Ramos (cell line): ENCODE measurements around the gene MRPL50.

ENCODE experiments used
- in situ Hi-C: fragments of 300-500 bp; cut with MboI; formaldehyde crosslinking; loops from one replicate; pipeline ENCODE4 v1.14.3; 2022; ENCODE audit warnings: low sequenced_read_pairs; ENCODE audit not compliant: unreplicated experiment

MRPL50 gene

GRCh38 chr9:101398068-101398929 lies at the start of gene MRPL50, which contains the start of gene ZNF189:
TSS of gene MRPL50 (minus strand) at chr9:101398618. CDS start at chr9:101398592, 26 bp downstream.
TSS of gene ZNF189 (plus strand) at chr9:101398851. CDS start at chr9:101399157, 306 bp downstream.
- in situ Hi-C loops = loop anchor here (10.0 kb wide), 1 partner anchor 137 kb away; the partner anchor contains the start of gene RNF20

- in situ Hi-C loops = no loop called here
Measured at GRCh38 chr9:101446732-101447131, 48.3 kb upstream of the MRPL50 start.

GRCh38 chr9:101445353-101446029 lies 47.1 kb upstream of the MRPL50 start:
- in situ Hi-C loops = no loop called here

- in situ Hi-C loops = no loop called here
Measured at GRCh38 chr9:101443364-101443771, 45.0 kb upstream of the MRPL50 start.

- in situ Hi-C loops = no loop called here
Measured at GRCh38 chr9:101442736-101443135, 44.3 kb upstream of the MRPL50 start.

GRCh38 chr9:101442318-101442717 lies 43.9 kb upstream of the MRPL50 start:
- in situ Hi-C loops = no loop called here

- in situ Hi-C loops = no loop called here
Measured at GRCh38 chr9:101440714-101441230, 42.4 kb upstream of the MRPL50 start.

- in situ Hi-C loops = no loop called here
Measured at GRCh38 chr9:101438523-101438922, 40.1 kb upstream of the MRPL50 start.

GRCh38 chr9:101437806-101438232 lies 39.4 kb upstream of the MRPL50 start:
- in situ Hi-C loops = no loop called here

GRCh38 chr9:101435601-101436079 lies 37.2 kb upstream of the MRPL50 start, which contains the start of gene ALDOB:
TSS of gene ALDOB (minus strand) at chr9:101435774. CDS start at chr9:101430887, 4,887 bp downstream.
- in situ Hi-C loops = no loop called here

GRCh38 chr9:101434998-101435397 lies 36.6 kb upstream of the MRPL50 start:
- in situ Hi-C loops = no loop called here

GRCh38 chr9:101433229-101433628 lies 34.8 kb upstream of the MRPL50 start:
- in situ Hi-C loops = no loop called here

- in situ Hi-C loops = no loop called here
Measured at GRCh38 chr9:101432740-101433139, 34.3 kb upstream of the MRPL50 start.

GRCh38 chr9:101432171-101432570 lies 33.8 kb upstream of the MRPL50 start:
- in situ Hi-C loops = no loop called here

GRCh38 chr9:101429736-101430135 lies 31.3 kb upstream of the MRPL50 start:
- in situ Hi-C loops = no loop called here

GRCh38 chr9:101428909-101429308 lies 30.5 kb upstream of the MRPL50 start:
- in situ Hi-C loops = no loop called here

- in situ Hi-C loops = no loop called here
Measured at GRCh38 chr9:101427957-101428655, 29.7 kb upstream of the MRPL50 start.

- in situ Hi-C loops = no loop called here
Measured at GRCh38 chr9:101427358-101427757, 28.9 kb upstream of the MRPL50 start.

GRCh38 chr9:101421653-101422065 lies 23.2 kb upstream of the MRPL50 start:
- in situ Hi-C loops = no loop called here

GRCh38 chr9:101419863-101420262 lies 21.4 kb upstream of the MRPL50 start:
- in situ Hi-C loops = no loop called here
